Cardiac fibroblast (primary cell): ENCODE measurements around the gene STK26.

Source experiments
- DNase-seq, 2 donors: peaks; one replicate each; pipeline versions ENCODE4 v3.0.0 to v3.0.0-alpha.2; 2010; ENCODE audit warnings: low read depth in 2 of 2
- H3K4me3 ChIP-seq, 2 donors: replicated peaks in 1 of 2; 1 replicate in 1 of 2; 2 replicates in 1 of 2; pipeline ENCODE4 v1.5.1; 2011; ENCODE audit warnings: low read depth in 2 of 2, low read length in 2 of 2, mild to moderate bottlenecking in 2 of 2, moderate library complexity in 1 of 2
- CTCF ChIP-seq: IDR thresholded peaks from one replicate; pipeline ENCODE4 v1.5.1; 2011; ENCODE audit warnings: low read depth, mild to moderate bottlenecking, low read length, inconsistent platforms

Gene STK26

DNA sequence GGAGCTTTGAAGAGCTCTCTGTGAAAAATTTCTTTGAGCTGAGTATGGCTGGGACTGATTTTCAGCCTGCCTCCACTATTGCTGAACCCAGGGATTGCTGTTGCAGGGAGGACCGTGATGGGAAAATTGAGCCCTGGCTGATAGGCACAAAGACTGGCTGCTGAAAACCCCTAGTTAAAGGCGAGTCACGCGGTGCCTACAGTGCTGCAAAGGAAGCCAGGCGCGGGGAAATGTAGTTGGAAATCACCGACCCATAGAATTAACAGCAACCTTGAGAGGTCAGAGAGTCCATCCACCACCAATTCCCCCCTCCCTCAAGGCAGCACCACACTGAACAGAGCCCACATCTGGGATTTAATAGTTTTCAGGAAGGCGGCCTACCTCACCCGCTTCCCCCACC is 78.7 kb downstream of the STK26 start:
- no peak overlapping the region for H3K4me3 ChIP-seq
- no peak for TF ChIP-seq CTCF
- DNase-seq: no peak

DNA sequence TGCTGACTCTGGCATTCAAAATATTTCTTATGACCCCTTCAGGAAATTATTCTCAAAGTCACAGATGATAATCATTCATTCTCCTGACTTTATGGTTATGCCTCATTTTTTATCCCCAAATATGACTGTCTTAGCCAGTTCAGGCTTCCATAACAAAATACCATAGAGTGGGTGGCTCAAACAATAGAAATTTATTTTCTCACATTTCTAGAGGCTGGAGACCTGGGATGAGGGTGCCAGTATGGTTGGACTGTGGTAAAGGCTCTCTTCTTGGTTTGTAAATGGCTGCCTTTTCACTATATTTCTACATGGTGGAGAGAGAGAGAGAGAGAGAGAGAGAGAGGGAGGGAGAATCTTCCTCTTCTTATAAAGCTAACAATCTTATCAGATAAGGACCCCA is 84.2 kb downstream of the STK26 start:
- H3K4me3 ChIP-seq: no peak overlapping the region
- no peak for TF ChIP-seq CTCF
- DNase-seq: no peak

DNA sequence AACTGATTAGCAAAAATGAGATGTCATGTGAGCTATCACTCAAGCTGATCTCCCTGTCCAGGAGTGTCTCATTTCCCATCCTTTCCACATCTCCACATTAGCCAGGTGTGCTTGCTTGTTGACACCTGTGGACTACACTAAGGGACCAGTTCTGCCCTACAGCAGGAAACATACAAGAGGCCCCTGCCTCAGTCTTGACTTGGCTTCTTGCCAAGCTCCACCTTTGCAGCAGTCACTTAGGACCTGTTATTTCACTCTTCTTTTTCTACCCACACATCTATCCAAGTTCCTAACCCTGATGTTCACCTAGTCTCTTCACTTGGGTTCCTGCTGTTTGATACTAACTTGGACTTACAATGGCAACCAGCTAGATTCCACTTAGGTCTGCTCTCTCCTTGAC is 91.5 kb downstream of the STK26 start:
- no peak for DNase-seq
- TF ChIP-seq CTCF: no peak
- H3K4me3 ChIP-seq: no peak overlapping the region

DNA sequence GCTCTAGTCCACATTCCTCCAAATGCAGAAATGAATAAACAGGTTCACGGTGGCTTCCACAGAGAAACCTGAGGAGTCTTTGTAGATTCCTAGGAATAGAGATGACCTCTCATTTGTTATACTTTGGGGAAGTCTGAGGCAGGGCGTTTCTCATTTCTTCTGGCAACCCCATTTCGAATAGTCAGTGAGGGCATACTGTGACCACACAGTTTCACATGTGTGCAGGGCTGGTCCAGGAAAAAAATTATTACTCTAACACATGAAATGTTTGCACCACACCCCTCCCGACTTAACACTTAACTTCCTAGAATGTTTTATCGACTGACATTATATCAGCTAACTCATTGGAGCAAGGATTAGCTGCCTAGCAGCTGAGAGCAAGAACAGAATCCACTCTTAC is 92.7 kb downstream of the STK26 start:
- DNase-seq: no peak

DNA sequence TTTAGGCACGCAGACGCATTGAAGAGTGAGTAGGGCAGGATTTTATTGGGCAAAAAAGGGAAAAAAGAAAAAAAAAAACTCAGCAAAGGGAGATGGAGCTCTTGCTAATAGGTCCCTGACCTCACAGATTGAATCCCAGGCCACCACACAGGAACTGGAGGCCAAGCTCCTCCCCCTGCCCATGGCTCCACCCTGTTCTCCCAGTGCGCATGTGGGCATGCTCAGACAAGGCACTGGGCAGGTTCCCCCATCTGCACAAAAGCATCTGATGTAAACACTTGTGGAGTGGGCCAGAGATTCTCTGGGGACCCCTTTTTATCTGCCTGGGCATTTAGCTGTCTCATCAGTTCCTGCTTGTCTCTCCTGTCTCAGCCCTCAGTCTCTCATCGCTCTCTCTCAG is 95.3 kb downstream of the STK26 start:
- H3K4me3 ChIP-seq: no peak overlapping the region
- no peak for DNase-seq
- TF ChIP-seq CTCF: no peak

More for the DNA sequence above, 92.7 kb downstream of the STK26 start:
- TF ChIP-seq CTCF: no peak
- H3K4me3 ChIP-seq: no peak overlapping the region

GRCh38 chrX:132119283-132119682 is 96.2 kb downstream of the STK26 start:
- H3K4me3 ChIP-seq: no peak overlapping the region
- peak in 1 of 2 donors; percentile 3 for DNase-seq
- no peak for TF ChIP-seq CTCF

GRCh38 chrX:132119821-132120515 is 96.9 kb downstream of the STK26 start:
- no peak for DNase-seq
- no peak for TF ChIP-seq CTCF
- H3K4me3 ChIP-seq: no peak overlapping the region
